AG04449 (cell line): ENCODE measurements around the gene GALE.
"Not testable (repeated sequence)": the region's sequence is repeated elsewhere in the genome, so short reads cannot be mapped to it uniquely, and the experiment has no call there.

Source experiments
- CTCF ChIA-PET: fragments of 350-600 bp; formaldehyde crosslinking; extraction: SDS; loops from one replicate; lab custom pipeline; 2021; ENCODE audit warnings: antibody characterized with exemption; lab: Yijun Ruan, JAX
- POLR2A ChIA-PET: fragments of 400-600, 350-600 bp; formaldehyde crosslinking; extraction: SDS; loops from one replicate; lab custom pipeline; 2020; ENCODE audit warnings: antibody characterized with exemption, inconsistent platforms; lab: Yijun Ruan, JAX
- DNase-seq: peaks from one replicate; pipeline ENCODE4 v3.0.0-alpha.2; 2010; ENCODE audit warnings: low read depth, low spot score
- H3K4me3 ChIP-seq: 2 replicates; pipeline ENCODE4 v1.5.1; 2011; ENCODE audit warnings: low read depth, mild to moderate bottlenecking, control low read depth, low read length
- CTCF ChIP-seq: IDR thresholded peaks from one replicate; pipeline ENCODE4 v1.5.1; 2011; ENCODE audit warnings: mild to moderate bottlenecking, moderate library complexity, low read length, control low read depth, inconsistent platforms; ENCODE audit not compliant: insufficient read depth; ENCODE audit errors: missing control alignments

GALE gene

GRCh38 chr1:23788695-23789094, 11.9 kb downstream of the GALE start:
- no peak for DNase-seq
- ChIA-PET POLR2A (no interaction called here), CTCF (interaction anchor here (0.8 to 2.3 kb wide), 4 partner anchors 8 to 944 kb away, joined by 3 to 10 read pairs (median 4); no protein-coding TSS in a partner anchor)
- H3K4me3 ChIP-seq: no peak overlapping the region
- no peak for TF ChIP-seq CTCF

- no peak overlapping the region for H3K4me3 ChIP-seq
- no peak for TF ChIP-seq CTCF
- DNase-seq: no peak
- ChIA-PET POLR2A (interaction anchor here (0.5 kb wide), 1 partner anchor 145 kb away, joined by 3 read pairs; no protein-coding TSS in a partner anchor), CTCF (interaction anchor here (0.7 to 2.3 kb wide), 5 partner anchors 7 to 128 kb away, joined by 3 to 10 read pairs (median 3); no protein-coding TSS in a partner anchor)
Observed at GRCh38 chr1:23787701-23788100, 12.9 kb downstream of the GALE start.

- POLR2A ChIA-PET: no interaction called here
Observed at GRCh38 chr1:23784846-23785245, 15.7 kb downstream of the GALE start.

GRCh38 chr1:23783141-23783540, 17.4 kb downstream of the GALE start:
- POLR2A ChIA-PET, DNase-seq, H3K4me3 ChIP-seq: not testable (repeated sequence)
- CTCF ChIA-PET: interaction anchor here (1.0 to 4.5 kb wide), 3 partner anchors 12 to 31 kb away, joined by 3 to 32 read pairs (median 4); no protein-coding TSS in a partner anchor

More at GRCh38 chr1:23784846-23785245, 15.7 kb downstream of the GALE start:
- CTCF ChIA-PET: interaction anchor here (0.9 to 2.1 kb wide), 4 partner anchors 10 to 26 kb away, joined by 3 to 7 read pairs (median 4); no protein-coding TSS in a partner anchor
- DNase-seq: no peak
- H3K4me3 ChIP-seq: no peak overlapping the region
- no peak for TF ChIP-seq CTCF

GRCh38 chr1:23779826-23780371, 20.7 kb downstream of the GALE start:
- no peak for TF ChIP-seq CTCF
- ChIA-PET POLR2A (interaction anchor here (0.6 to 1.4 kb wide), 3 partner anchors 10 to 172 kb away, joined by 3 to 6 read pairs (median 6); partner anchors contain the start of gene LYPLA2), CTCF (interaction anchor here (0.9 to 4.5 kb wide), 7 partner anchors 8 to 137 kb away, joined by 3 to 32 read pairs (median 4); partner anchors contain the start of gene LYPLA2)
- H3K4me3 ChIP-seq: peak overlapping the region; percentile 81
- no peak for DNase-seq

GRCh38 chr1:23777979-23778814, 22.4 kb downstream of the GALE start, which contains the start of gene PITHD1:
Gene PITHD1 (plus strand): TSS chr1:23778418. CDS start chr1:23778516, 98 bp downstream.
- POLR2A ChIA-PET: interaction anchor here (0.7 to 1.0 kb wide), 3 partner anchors 12 to 86 kb away, joined by 3 to 4 read pairs (median 3); partner anchors contain the start of genes LYPLA2 and RPL11
- peak within 1 kb of the TSS; percentile 81 for H3K4me3 ChIP-seq
- no peak for TF ChIP-seq CTCF
- no peak for DNase-seq
- CTCF ChIA-PET: interaction anchor here (0.6 to 5.7 kb wide), 3 partner anchors 12 to 138 kb away, joined by 3 to 33 read pairs (median 10); no protein-coding TSS in a partner anchor
